NCI-H82 treated with DMSO at 0.1 percent for 48 hours (cell line): ENCODE measurements around the gene PCSK7.

Experiments used
- DNase-seq: peaks from one replicate; lab custom pipeline; 2025; ENCODE audit not compliant: unreplicated experiment; lab: John Stamatoyannopoulos, UW

The PCSK7 gene

DNA sequence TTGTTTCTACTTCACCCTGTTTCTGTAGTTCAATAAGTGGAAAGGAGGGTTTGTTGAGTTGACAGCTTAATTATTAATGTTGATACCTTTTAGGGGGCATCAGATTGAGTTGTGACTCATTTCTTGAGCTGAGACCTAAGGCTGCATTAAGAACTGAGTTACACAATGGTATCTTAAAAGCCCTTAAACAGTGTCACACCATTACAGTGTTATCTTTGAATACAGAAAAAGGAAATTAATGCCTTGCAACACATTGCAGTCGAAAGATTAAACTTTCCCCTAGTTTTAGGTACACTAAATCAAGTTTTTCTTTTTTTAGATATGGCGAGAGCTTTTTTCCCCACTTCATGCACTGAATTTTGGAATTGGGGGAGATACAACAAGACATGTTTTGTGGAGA is 71.0 kb downstream of the PCSK7 start:
- DNase-seq = no peak

DNA sequence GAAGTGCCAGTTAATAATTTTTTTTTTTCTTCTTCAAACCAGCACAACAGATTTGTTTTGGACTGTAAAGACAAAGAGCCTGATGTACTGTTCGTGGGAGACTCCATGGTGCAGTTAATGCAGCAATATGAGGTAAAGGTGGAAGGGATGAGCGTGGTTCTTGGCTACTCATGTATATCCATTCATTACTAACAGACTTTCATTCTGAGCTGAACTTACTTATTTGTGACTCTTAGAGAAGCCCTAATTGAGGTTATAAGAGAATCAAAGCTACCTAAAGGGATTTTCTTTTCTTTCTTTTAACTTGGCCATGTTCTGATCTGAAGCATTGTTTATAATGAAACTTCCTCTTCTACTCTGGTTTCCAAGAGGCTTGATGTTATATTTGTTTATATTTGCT is 72.0 kb downstream of the PCSK7 start:
- DNase-seq = no peak

DNA sequence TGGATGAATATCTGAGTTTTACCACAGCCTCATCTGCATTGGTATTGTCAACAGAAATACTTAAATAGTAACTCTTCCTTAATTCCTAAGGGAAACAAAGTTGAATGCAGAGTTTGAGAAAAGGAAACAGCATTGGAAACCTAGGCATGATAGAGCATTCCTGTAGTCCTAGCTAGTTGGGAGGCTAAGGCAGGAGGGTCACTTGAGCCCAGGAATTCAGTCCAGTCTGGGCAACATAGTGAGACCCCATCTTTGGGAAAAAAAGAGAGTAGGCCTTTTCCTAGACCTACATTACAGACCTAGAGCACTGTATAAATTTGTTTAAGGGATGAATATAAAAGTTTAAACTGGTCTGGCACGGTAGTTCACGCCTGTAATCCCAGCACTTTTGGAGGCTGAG is 74.4 kb downstream of the PCSK7 start:
- no peak for DNase-seq

DNA sequence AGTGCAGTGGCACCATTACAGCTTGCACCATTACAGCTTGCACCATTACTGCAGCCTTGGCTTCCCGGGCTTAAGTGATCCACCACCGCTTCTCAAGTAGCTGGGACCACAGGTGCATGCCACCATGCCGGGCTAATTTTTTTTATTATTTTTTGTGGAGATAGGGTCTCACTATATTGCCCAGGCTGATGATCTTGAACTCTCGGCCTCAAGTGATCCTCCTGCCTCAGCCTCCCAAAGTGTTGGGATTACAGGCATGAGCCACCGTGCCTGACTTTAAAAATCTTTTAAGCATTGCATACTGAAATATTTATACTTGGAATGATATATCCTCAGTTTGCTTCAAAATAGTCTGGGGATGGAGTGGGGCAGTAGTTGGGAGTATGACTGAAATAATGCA is 77.4 kb downstream of the PCSK7 start:
- DNase-seq = no peak
